Activated CD4-positive, alpha-beta T cell treated with anti-CD3 and anti-CD28 coated beads, Interleukin-2, amount 10 ng/mL, durations not matched to agents 7 days and 5 days (primary cell): ENCODE data around the gene TRMT61A. TPM values are rescaled to one million over a fixed set of nuclear protein-coding genes. Genes with fewer than 3 reads are reported as not detected.

Experiments used
- CTCF ChIA-PET: fragments of 350-600 bp; sonication (Branson Sonifier 250); formaldehyde crosslinking; loops from one replicate; lab custom pipeline; 2021; ENCODE audit warnings: antibody characterized with exemption; lab: Charles Lee
- POLR2A ChIA-PET: fragments of 350-600 bp; sonication (Branson Sonifier 250); formaldehyde crosslinking; loops from one replicate; lab custom pipeline; 2021; ENCODE audit warnings: antibody characterized with exemption; lab: Charles Lee
- DNase-seq: peaks from one replicate; pipeline ENCODE4 v3.0.0-alpha.2; 2020
- H3K27ac Mint-ChIP-seq: one replicate; pipeline ENCODE4 v1.8.0; 2021; ENCODE audit warnings: mild to moderate bottlenecking, moderate library complexity, mixed read lengths
- H3K27me3 Mint-ChIP-seq: one replicate; pipeline ENCODE4 v1.8.0; 2021; ENCODE audit warnings: mixed read lengths
- H3K36me3 Mint-ChIP-seq: one replicate; pipeline ENCODE4 v1.8.0; 2021; ENCODE audit warnings: low read depth, mixed read lengths
- H3K4me1 Mint-ChIP-seq: one replicate; pipeline ENCODE4 v1.8.0; 2021; ENCODE audit warnings: mixed read lengths
- H3K4me3 Mint-ChIP-seq: one replicate; pipeline ENCODE4 v1.8.0; 2021; ENCODE audit warnings: mild to moderate bottlenecking, moderate library complexity, mixed read lengths
- H3K9me3 Mint-ChIP-seq: one replicate; pipeline ENCODE4 v1.8.0; 2021; ENCODE audit warnings: mixed read lengths
- total RNA-seq, 2 experiments: library from RNA; stranded (reverse); gene quantifications; one replicate each; pipeline ENCODE4 v1.2.3, GENCODE V29; 2021

Gene TRMT61A
- total RNA-seq, 2 experiments from 2014 or later, result 7.0 to 8.8 TPM

GRCh38 chr14:103581954-103582703, 53.1 kb downstream of the TRMT61A start:
- Mint-ChIP-seq H3K9me3 (no peaks in the 10 kb centered on the region), H3K27ac (no peak overlapping the region), H3K36me3 (peaks cover 5% of the 10 kb centered on the region)

GRCh38 chr14:103584326-103584915, 55.4 kb downstream of the TRMT61A start:
- H3K27me3 Mint-ChIP-seq, result no peaks in the 10 kb centered on the region
- H3K27ac Mint-ChIP-seq, result no peak overlapping the region
- H3K9me3 Mint-ChIP-seq, result no peaks in the 10 kb centered on the region
- CTCF ChIA-PET, result interaction anchor here (1.0 kb wide), 1 partner anchor 30 kb away, joined by 3 read pairs; no protein-coding TSS in a partner anchor
- POLR2A ChIA-PET, result no interaction called here
- DNase-seq, result no peak
- no peak overlapping the region for H3K4me3 Mint-ChIP-seq
- peaks cover 7% of the 10 kb centered on the region for H3K36me3 Mint-ChIP-seq
- H3K4me1 Mint-ChIP-seq, result no peaks in the 10 kb centered on the region

More at GRCh38 chr14:103581954-103582703, 53.1 kb downstream of the TRMT61A start:
- CTCF ChIA-PET, result no interaction called here
- H3K4me3 Mint-ChIP-seq, result no peak overlapping the region
- no peak for DNase-seq
- no peaks in the 10 kb centered on the region for H3K4me1 Mint-ChIP-seq
- POLR2A ChIA-PET, result no interaction called here
- H3K27me3 Mint-ChIP-seq, result no peaks in the 10 kb centered on the region

Other genes starting within 250 kb of the TRMT61A start
- 100 to 1,000 TPM; 176 to 179 TPM for gene EIF5, start 195.0 kb upstream of the TRMT61A start, total RNA-seq
- 10 to 100 TPM; 78.6 to 81.4 TPM for gene MARK3, start 143.8 kb upstream of the TRMT61A start, total RNA-seq
- under 1 TPM; 0.52 to 0.67 TPM for gene CKB, start 6.4 kb upstream of the TRMT61A start, total RNA-seq
- gene BAG5, start 33.5 kb downstream of the TRMT61A start, total RNA-seq, result 10 to 100 TPM; 29.8 to 30.5 TPM
- gene COA8, start 33.8 kb downstream of the TRMT61A start, total RNA-seq, result 10 to 100 TPM; 24.7 to 24.9 TPM
- gene KLC1, start 100.0 kb downstream of the TRMT61A start, total RNA-seq, result 100 to 1,000 TPM; 126 to 135 TPM
- 10 to 100 TPM; 36.4 to 37.4 TPM for gene XRCC3, start 186.3 kb downstream of the TRMT61A start, total RNA-seq
- gene ZFYVE21, start 186.6 kb downstream of the TRMT61A start, total RNA-seq, result 10 to 100 TPM; 16.9 to 17.2 TPM